HepG2 (cell line): ENCODE results near the gene VAT1L. TPM values are rescaled to one million over a fixed set of nuclear protein-coding genes. Genes with fewer than 3 reads are reported as not detected.

Experiments
- FOXP4 ChIP-seq: sonication (generic); formaldehyde crosslinking; IDR thresholded peaks from 2 replicates; pipeline ENCODE4 v1.4.0; 2020; ENCODE audit warnings: missing genetic modification reagents
- GZF1 ChIP-seq: sonication (generic); formaldehyde crosslinking; IDR thresholded peaks from 2 replicates; pipeline ENCODE4 v1.5.1; 2020; ENCODE audit warnings: mild to moderate bottlenecking, missing genetic modification reagents
- SOX5 ChIP-seq: IDR thresholded peaks from 2 replicates; pipeline ENCODE4 v1.6.1; 2016; ENCODE audit warnings: borderline replicate concordance
- TAF1 ChIP-seq: sonication (generic); formaldehyde crosslinking; IDR thresholded peaks from 2 replicates; pipeline ENCODE4 v1.4.0; 2020; ENCODE audit warnings: missing genetic modification reagents
- ZBTB40 ChIP-seq, 2 experiments: fragments of 450-650 bp in 1 of 2; sonication (generic) in 1 of 2; formaldehyde crosslinking in 1 of 2; IDR thresholded peaks; 2 replicates each; pipeline versions ENCODE4 v1.6.1 to v1.8.0; 2016 to 2022; ENCODE audit warnings: antibody characterized with exemption in 1 of 2, mild to moderate bottlenecking in 1 of 2, missing genetic modification reagents in 1 of 2
- ZNF766 ChIP-seq: sonication (generic); formaldehyde crosslinking; IDR thresholded peaks from 2 replicates; pipeline ENCODE4 v1.5.0; 2020; ENCODE audit warnings: missing genetic modification reagents, borderline replicate concordance
- polyA plus RNA-seq, 8 experiments: library from polyadenylated mRNA; depleted of rRNA in 3 of 8; stranded (reverse) in 7 of 8; unstranded in 1 of 8; fragments of >200 nt; fragmentation: Illumina TruSeq in 4 of 8; extraction: Trizol in 4 of 8; gene quantifications; 2 replicates each; pipeline versions ENCODE4 v1.2.1 to v1.2.3, GENCODE V29; 2011 to 2016; ENCODE audit warnings: low read depth in 4 of 8, missing spikeins in 1 of 8, mixed read lengths in 1 of 8; ENCODE audit not compliant: insufficient read depth in 1 of 8
- total RNA-seq, 5 experiments: library from RNA; depleted of rRNA; stranded (reverse); fragments of >200 nt; fragmentation: Illumina TruSeq; extraction: Trizol; gene quantifications; 2 replicates each; pipeline ENCODE4 v1.2.3, GENCODE V29; 2016; ENCODE audit warnings: low read depth in 1 of 5
- TF ChIP-seq, protein P1 (sequence below): sonication (generic); formaldehyde crosslinking; IDR thresholded peaks from 2 replicates; pipeline ENCODE4 v1.5.1; 2020; ENCODE audit warnings: mild to moderate bottlenecking, missing genetic modification reagents, moderate library complexity
- TF ChIP-seq, protein P2 (sequence below): sonication (generic); formaldehyde crosslinking; IDR thresholded peaks from 2 replicates; pipeline ENCODE4 v1.5.1; 2020; ENCODE audit warnings: missing genetic modification reagents, mild to moderate bottlenecking, borderline replicate concordance
- TF ChIP-seq, protein P3 (sequence below): sonication (generic); formaldehyde crosslinking; IDR thresholded peaks from 2 replicates; pipeline ENCODE4 v1.4.0; 2020; ENCODE audit warnings: missing genetic modification reagents, borderline replicate concordance

The VAT1L gene
- total and polyA plus RNA-seq, 2 of the 13 experiments (the other 11 are each of a cell fraction or from before 2014, with no cell fraction given): not detected

- peak; percentile 84 for TF ChIP-seq FOXP4
- TF ChIP-seq SOX5 (CRISPR knock-in tag): peak; percentile 94
- TF ChIP-seq TAF1 (CRISPR knock-in tag): no peak
- TF ChIP-seq, protein P1, sequence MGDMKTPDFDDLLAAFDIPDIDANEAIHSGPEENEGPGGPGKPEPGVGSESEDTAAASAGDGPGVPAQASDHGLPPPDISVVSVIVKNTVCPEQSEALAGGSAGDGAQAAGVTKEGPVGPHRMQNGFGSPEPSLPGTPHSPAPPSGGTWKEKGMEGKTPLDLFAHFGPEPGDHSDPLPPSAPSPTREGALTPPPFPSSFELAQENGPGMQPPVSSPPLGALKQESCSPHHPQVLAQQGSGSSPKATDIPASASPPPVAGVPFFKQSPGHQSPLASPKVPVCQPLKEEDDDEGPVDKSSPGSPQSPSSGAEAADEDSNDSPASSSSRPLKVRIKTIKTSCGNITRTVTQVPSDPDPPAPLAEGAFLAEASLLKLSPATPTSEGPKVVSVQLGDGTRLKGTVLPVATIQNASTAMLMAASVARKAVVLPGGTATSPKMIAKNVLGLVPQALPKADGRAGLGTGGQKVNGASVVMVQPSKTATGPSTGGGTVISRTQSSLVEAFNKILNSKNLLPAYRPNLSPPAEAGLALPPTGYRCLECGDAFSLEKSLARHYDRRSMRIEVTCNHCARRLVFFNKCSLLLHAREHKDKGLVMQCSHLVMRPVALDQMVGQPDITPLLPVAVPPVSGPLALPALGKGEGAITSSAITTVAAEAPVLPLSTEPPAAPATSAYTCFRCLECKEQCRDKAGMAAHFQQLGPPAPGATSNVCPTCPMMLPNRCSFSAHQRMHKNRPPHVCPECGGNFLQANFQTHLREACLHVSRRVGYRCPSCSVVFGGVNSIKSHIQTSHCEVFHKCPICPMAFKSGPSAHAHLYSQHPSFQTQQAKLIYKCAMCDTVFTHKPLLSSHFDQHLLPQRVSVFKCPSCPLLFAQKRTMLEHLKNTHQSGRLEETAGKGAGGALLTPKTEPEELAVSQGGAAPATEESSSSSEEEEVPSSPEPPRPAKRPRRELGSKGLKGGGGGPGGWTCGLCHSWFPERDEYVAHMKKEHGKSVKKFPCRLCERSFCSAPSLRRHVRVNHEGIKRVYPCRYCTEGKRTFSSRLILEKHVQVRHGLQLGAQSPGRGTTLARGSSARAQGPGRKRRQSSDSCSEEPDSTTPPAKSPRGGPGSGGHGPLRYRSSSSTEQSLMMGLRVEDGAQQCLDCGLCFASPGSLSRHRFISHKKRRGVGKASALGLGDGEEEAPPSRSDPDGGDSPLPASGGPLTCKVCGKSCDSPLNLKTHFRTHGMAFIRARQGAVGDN: no peak
- TF ChIP-seq ZNF766: no peak
- no peak for TF ChIP-seq ZBTB40 (IDR thresholded peaks at IDR 0.05)
- no peak; the same call in 1 of the 2 replicates for TF ChIP-seq ZBTB40 (CRISPR knock-in tag; IDR thresholded peaks at IDR 0.05)
- TF ChIP-seq, protein P2, sequence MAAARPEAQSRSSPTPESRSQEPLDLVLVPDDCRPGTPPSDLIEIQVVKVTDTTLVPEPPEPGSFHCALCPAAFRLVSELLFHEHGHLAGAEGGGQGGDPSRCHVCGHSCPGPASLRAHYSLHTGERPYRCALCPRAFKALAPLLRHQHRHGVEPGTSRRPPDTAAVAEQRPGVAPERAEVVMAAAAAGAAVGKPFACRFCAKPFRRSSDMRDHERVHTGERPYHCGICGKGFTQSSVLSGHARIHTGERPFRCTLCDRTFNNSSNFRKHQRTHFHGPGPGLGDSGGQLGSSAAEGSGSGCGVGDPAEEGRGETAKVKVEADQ: no peak
- TF ChIP-seq GZF1: no peak
- TF ChIP-seq, protein P3, sequence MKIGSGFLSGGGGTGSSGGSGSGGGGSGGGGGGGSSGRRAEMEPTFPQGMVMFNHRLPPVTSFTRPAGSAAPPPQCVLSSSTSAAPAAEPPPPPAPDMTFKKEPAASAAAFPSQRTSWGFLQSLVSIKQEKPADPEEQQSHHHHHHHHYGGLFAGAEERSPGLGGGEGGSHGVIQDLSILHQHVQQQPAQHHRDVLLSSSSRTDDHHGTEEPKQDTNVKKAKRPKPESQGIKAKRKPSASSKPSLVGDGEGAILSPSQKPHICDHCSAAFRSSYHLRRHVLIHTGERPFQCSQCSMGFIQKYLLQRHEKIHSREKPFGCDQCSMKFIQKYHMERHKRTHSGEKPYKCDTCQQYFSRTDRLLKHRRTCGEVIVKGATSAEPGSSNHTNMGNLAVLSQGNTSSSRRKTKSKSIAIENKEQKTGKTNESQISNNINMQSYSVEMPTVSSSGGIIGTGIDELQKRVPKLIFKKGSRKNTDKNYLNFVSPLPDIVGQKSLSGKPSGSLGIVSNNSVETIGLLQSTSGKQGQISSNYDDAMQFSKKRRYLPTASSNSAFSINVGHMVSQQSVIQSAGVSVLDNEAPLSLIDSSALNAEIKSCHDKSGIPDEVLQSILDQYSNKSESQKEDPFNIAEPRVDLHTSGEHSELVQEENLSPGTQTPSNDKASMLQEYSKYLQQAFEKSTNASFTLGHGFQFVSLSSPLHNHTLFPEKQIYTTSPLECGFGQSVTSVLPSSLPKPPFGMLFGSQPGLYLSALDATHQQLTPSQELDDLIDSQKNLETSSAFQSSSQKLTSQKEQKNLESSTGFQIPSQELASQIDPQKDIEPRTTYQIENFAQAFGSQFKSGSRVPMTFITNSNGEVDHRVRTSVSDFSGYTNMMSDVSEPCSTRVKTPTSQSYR: peak; percentile 35; the same call in 1 of the 2 replicates
These were observed 38.9 kb upstream of the VAT1L start (continued) for GRCh38 chr16:77749415-77749814.
